ENCODE measurements around the gene ADGRF3. TPM values are rescaled to one million over a fixed set of nuclear protein-coding genes. Genes with fewer than 3 reads are reported as not detected.

Gene ADGRF3
- total and polyA plus RNA-seq, 2 of the 13 experiments (the other 11 are each of a cell fraction or from before 2014, with no cell fraction given), result 0.40 to 1.5 TPM

DNA sequence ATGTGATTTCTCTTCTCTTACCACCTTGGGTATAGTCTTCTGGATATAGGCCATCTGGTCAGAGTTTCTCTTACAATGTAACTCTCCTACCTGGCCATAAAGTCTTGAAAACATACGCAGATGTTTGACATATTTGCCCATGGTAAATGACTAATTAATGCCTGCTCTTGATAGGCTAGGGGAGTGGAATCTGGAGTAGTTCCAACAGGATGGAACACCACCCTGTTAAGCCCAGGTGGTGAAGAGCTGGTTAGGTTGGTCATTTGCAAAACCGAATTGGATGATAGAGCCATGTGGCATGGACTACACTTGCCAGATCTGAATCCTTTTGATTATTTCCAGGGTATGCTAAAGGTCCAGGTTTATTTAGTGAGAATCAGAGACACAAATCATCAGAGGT, 65.4 kb downstream of the ADGRF3 start:
- CTCF ChIA-PET (ENCODE audit: low intra/inter-chr PET ratio, low total read pairs), result no interaction called here

More for the DNA sequence above, 65.4 kb downstream of the ADGRF3 start:
- Histone ChIP-seq H3K9ac (ENCODE audit: insufficient read depth, low read depth, low read length) (no peak overlapping the region), H4K20me1 (ENCODE audit: insufficient read depth, low read length) (no peaks in the 10 kb centered on the region), H3K4me3 (replicated peaks in 1 of 3; ENCODE audit: insufficient read depth in 1 of 3, low read depth in 2 of 3, low read length in 3 of 3) (no peak overlapping the region), H2AFZ (ENCODE audit: low read length) (no peak overlapping the region), H3K36me3 (replicated peaks in 1 of 2; ENCODE audit: control insufficient read depth in 1 of 2, insufficient read depth in 2 of 2, low read length in 2 of 2) (peaks cover 32 to 78% of the 10 kb centered on the region in 2 experiments), H3K79me2 (ENCODE audit: insufficient read depth, low read length) (no peaks in the 10 kb centered on the region), H3K9me3 (ENCODE audit: low read length) (no peaks in the 10 kb centered on the region), H3K27ac (ENCODE audit: extremely low read length, insufficient read depth, low read length) (no peak overlapping the region), H3K27me3 (ENCODE audit: control insufficient read depth in 1 of 2, insufficient read depth in 2 of 2, low read length in 2 of 2) (no peaks in the 10 kb centered on the region), H3K4me1 (ENCODE audit: insufficient read depth, low read length) (no peaks in the 10 kb centered on the region), H3K4me2 (ENCODE audit: low read depth, low read length) (no peak overlapping the region)
- TF ChIP-seq, protein P1, sequence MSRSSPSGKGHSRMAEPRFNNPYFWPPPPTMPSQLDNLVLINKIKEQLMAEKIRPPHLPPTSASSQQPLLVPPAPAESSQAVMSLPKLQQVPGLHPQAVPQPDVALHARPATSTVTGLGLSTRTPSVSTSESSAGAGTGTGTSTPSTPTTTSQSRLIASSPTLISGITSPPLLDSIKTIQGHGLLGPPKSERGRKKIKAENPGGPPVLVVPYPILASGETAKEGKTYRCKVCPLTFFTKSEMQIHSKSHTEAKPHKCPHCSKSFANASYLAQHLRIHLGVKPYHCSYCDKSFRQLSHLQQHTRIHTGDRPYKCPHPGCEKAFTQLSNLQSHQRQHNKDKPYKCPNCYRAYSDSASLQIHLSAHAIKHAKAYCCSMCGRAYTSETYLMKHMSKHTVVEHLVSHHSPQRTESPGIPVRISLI (CRISPR knock-in tag; IDR thresholded peaks at IDR 0.05; ENCODE audit: borderline replicate concordance), result no peak
- TF ChIP-seq SETDB1 (CRISPR knock-in tag; IDR thresholded peaks at IDR 0.05; ENCODE audit: borderline replicate concordance), result no peak
- TF ChIP-seq FLYWCH1 (CRISPR knock-in tag; IDR thresholded peaks at IDR 0.05), result no peak
- TF ChIP-seq, protein P2, sequence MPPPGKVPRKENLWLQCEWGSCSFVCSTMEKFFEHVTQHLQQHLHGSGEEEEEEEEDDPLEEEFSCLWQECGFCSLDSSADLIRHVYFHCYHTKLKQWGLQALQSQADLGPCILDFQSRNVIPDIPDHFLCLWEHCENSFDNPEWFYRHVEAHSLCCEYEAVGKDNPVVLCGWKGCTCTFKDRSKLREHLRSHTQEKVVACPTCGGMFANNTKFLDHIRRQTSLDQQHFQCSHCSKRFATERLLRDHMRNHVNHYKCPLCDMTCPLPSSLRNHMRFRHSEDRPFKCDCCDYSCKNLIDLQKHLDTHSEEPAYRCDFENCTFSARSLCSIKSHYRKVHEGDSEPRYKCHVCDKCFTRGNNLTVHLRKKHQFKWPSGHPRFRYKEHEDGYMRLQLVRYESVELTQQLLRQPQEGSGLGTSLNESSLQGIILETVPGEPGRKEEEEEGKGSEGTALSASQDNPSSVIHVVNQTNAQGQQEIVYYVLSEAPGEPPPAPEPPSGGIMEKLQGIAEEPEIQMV (CRISPR knock-in tag; IDR thresholded peaks at IDR 0.05; ENCODE audit: low read depth), result no peak
- TF ChIP-seq, protein P3, sequence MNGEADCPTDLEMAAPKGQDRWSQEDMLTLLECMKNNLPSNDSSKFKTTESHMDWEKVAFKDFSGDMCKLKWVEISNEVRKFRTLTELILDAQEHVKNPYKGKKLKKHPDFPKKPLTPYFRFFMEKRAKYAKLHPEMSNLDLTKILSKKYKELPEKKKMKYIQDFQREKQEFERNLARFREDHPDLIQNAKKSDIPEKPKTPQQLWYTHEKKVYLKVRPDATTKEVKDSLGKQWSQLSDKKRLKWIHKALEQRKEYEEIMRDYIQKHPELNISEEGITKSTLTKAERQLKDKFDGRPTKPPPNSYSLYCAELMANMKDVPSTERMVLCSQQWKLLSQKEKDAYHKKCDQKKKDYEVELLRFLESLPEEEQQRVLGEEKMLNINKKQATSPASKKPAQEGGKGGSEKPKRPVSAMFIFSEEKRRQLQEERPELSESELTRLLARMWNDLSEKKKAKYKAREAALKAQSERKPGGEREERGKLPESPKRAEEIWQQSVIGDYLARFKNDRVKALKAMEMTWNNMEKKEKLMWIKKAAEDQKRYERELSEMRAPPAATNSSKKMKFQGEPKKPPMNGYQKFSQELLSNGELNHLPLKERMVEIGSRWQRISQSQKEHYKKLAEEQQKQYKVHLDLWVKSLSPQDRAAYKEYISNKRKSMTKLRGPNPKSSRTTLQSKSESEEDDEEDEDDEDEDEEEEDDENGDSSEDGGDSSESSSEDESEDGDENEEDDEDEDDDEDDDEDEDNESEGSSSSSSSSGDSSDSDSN (CRISPR knock-in tag; IDR thresholded peaks at IDR 0.05), result no peak
- TF ChIP-seq, protein P4, sequence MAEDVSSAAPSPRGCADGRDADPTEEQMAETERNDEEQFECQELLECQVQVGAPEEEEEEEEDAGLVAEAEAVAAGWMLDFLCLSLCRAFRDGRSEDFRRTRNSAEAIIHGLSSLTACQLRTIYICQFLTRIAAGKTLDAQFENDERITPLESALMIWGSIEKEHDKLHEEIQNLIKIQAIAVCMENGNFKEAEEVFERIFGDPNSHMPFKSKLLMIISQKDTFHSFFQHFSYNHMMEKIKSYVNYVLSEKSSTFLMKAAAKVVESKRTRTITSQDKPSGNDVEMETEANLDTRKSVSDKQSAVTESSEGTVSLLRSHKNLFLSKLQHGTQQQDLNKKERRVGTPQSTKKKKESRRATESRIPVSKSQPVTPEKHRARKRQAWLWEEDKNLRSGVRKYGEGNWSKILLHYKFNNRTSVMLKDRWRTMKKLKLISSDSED (CRISPR knock-in tag; IDR thresholded peaks at IDR 0.05), result no peak
- no peak for TF ChIP-seq TCF7L2 (IDR thresholded peaks at IDR 0.05; ENCODE audit: low read depth, low read length)
- no peak for TF ChIP-seq HNRNPK (IDR thresholded peaks at IDR 0.05; ENCODE audit: low read depth, low read length, poor library complexity, severe bottlenecking)
- TF ChIP-seq TOE1 (CRISPR knock-in tag; IDR thresholded peaks at IDR 0.05), result no peak
- no peak for TF ChIP-seq ZNF484 (CRISPR knock-in tag; IDR thresholded peaks at IDR 0.05; ENCODE audit: borderline replicate concordance, low read depth)
- TF ChIP-seq HOXA3 (CRISPR knock-in tag; IDR thresholded peaks at IDR 0.05), result no peak
- no peak for TF ChIP-seq NCOA2 (CRISPR knock-in tag; IDR thresholded peaks at IDR 0.05)
- TF ChIP-seq CHD2 (IDR thresholded peaks at IDR 0.05; ENCODE audit: low read depth, low read length), result no peak
- TF ChIP-seq MTF1 (CRISPR knock-in tag; IDR thresholded peaks at IDR 0.05), result no peak
- TF ChIP-seq ZNF17 (CRISPR knock-in tag; IDR thresholded peaks at IDR 0.05), result no peak
- no peak for ATAC-seq
- 96% methylated on average over 2 of the region's 2 CpGs for WGBS (ENCODE audit: low lambda C conversion rate)
- no peak for DNase-seq (ENCODE audit: low spot score)
- intact Hi-C loops (cut with micrococcal nuclease; ENCODE audit: unreplicated experiment) (no loop called here), in situ Hi-C loops (cut with HindIII; ENCODE audit: extremely low pct_ligation_motif_present, low pct_unique_long_range_greater_than_20kb) (no loop called here)
- POLR2A ChIA-PET, result interaction anchor here (1.3 kb wide), 1 partner anchor 36 kb away, joined by 3 read pairs; the partner anchor contains the start of genes HADHA and HADHB
- no TSS peak for BruUV-seq (replicated peaks)
- no peak for FAIRE-seq
